ENCODE measurements around the gene SERPINF2.
A peak's percentile ranks its signal among the peaks of the same experiment; 100 is the strongest.
"Not testable (repeated sequence)": the region's sequence is repeated elsewhere in the genome, so short reads cannot be mapped to it uniquely, and the experiment has no call there.

SERPINF2 gene

DNA sequence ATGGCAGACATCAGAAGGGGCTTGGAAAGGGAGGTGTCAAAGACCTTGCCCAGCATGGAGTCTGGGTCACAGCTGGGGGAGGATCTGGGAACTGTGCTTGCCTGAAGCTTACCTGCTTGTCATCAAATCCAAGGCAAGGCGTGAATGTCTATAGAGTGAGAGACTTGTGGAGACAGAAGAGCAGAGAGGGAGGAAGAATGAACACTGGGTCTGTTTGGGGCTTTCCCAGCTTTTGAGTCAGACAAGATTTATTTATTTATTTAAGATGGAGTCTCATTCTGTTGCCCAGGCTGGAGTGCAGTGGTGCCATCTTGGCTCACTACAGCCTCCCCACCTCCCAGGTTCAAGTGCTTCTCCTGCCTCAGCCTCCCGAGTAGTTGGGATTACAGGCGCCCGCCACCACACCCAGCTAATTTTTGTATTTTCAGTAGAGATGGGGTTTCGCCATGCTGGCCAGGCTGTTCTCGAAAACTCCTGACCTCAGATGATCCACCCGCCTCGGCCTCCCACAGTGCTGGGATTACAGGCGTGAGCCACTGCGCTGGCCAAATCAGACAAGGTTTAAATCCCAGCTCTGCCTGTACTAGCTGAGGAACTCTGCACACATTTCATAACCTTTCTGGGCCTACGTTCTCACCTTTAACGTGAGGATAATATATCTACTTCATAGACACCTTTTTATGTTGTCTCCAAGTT, 30.5 kb downstream of the SERPINF2 start:
- H3K4me3 ChIP-seq (ENCODE audit: low read depth, low read length); H3K9me3 ChIP-seq (ENCODE audit: control insufficient read depth, insufficient read depth, low read depth, low read length); H3K27ac ChIP-seq (ENCODE audit: extremely low read depth, low read depth, low read length); H3K4me1 ChIP-seq (ENCODE audit: control insufficient read depth, insufficient read depth, low read length): not testable (repeated sequence)
- TF ChIP-seq ZNF677 (tag by site-specific recombination; IDR thresholded peaks at IDR 0.05) = peak; percentile 93
- 0 out of 2 replicates have a peak, but pooled peaks have one; percentile 19 for TF ChIP-seq ZNF341 (tag by site-specific recombination; IDR thresholded peaks at IDR 0.05; ENCODE audit: low read depth)
- H3K36me3 ChIP-seq (ENCODE audit: control insufficient read depth in 2 of 2, insufficient read depth in 1 of 2, low read length in 2 of 2) = peaks cover 3 to 71% of the 10 kb centered on the region in 2 experiments; a peak in 2 of 3 replicates
- ChIA-PET POLR2A (interaction anchor here (0.6 to 2.0 kb wide), 6 partner anchors 11 to 81 kb away, joined by 3 to 12 read pairs (median 4); partner anchors contain the start of gene SERPINF1), CTCF (interaction anchor here (0.9 to 1.5 kb wide), 2 partner anchors 11 to 53 kb away, joined by 3 to 9 read pairs; no protein-coding TSS in a partner anchor)

DNA sequence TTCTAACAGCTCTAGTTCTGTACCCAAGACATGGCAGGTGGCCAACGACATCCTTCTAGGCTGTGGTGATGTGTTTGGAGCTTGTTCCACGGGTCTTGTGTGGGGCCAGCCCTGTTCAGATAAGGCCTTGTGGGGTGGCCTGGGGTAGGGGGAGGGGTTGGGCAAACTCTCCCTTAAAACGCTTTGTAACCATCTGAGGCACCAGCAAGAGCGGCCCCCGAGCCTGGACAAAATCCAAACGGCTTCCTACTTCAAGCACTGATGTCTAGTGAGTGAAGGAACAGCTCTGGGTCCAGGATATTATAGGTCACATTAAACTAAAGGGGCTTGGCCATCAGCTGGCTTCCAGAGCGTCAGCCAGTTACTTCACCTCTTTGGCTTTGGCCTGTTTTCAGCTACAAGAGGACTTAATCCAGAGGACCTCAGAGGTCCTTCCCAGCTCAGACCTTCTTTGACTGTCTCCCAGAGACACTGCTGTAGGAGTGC, 31.1 kb downstream of the SERPINF2 start:
- H3K36me3 ChIP-seq (ENCODE audit: control insufficient read depth in 2 of 2, insufficient read depth in 1 of 2, low read length in 2 of 2) = peaks cover 4 to 77% of the 10 kb centered on the region in 2 experiments; a peak in 2 of 3 replicates
- H3K4me3 ChIP-seq (ENCODE audit: low read depth, low read length) = no peak overlapping the region
- H3K4me1 ChIP-seq (ENCODE audit: control insufficient read depth, insufficient read depth, low read length) = peaks cover 6% of the 10 kb centered on the region
- no peaks in the 10 kb centered on the region for H3K9me3 ChIP-seq (ENCODE audit: control insufficient read depth, insufficient read depth, low read depth, low read length)
- TF ChIP-seq, protein P1, sequence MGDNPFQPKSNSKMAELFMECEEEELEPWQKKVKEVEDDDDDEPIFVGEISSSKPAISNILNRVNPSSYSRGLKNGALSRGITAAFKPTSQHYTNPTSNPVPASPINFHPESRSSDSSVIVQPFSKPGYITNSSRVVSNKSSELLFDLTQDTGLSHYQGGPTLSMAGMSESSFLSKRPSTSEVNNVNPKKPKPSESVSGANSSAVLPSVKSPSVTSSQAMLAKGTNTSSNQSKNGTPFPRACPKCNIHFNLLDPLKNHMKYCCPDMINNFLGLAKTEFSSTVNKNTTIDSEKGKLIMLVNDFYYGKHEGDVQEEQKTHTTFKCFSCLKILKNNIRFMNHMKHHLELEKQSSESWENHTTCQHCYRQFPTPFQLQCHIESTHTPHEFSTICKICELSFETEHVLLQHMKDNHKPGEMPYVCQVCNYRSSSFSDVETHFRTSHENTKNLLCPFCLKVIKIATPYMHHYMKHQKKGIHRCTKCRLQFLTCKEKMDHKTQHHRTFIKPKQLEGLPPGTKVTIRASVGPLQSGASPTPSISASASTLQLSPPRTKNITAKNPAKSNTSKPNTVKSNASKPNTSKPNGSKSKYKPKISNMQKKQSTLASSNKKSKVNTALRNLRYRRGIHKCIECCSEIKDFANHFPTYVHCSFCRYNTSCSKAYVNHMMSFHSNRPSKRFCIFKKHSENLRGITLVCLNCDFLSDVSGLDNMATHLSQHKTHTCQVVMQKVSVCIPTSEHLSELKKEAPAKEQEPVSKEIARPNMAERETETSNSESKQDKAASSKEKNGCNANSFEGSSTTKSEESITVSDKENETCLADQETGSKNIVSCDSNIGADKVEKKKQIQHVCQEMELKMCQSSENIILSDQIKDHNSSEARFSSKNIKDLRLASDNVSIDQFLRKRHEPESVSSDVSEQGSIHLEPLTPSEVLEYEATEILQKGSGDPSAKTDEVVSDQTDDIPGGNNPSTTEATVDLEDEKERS (tag by site-specific recombination; IDR thresholded peaks at IDR 0.05) = no peak
- TF ChIP-seq ZNF585B (tag by site-specific recombination; IDR thresholded peaks at IDR 0.05) (no peak), HOXD13 (CRISPR knock-in tag; IDR thresholded peaks at IDR 0.05; ENCODE audit: borderline replicate concordance) (no peak), ZNF521 (tag by site-specific recombination; IDR thresholded peaks at IDR 0.05) (no peak), HOXC10 (CRISPR knock-in tag; IDR thresholded peaks at IDR 0.05) (no peak), KLF1 (tag by site-specific recombination; IDR thresholded peaks at IDR 0.05) (no peak), ZNF626 (tag by site-specific recombination; IDR thresholded peaks at IDR 0.05) (no peak), ZBTB8A (tag by site-specific recombination; IDR thresholded peaks at IDR 0.05) (no peak), SCRT2 (tag by site-specific recombination; IDR thresholded peaks at IDR 0.05) (no peak), ZNF394 (tag by site-specific recombination; IDR thresholded peaks at IDR 0.05; ENCODE audit: borderline replicate concordance) (no peak), KLF10 (tag by site-specific recombination; IDR thresholded peaks at IDR 0.05) (no peak), ZNF175 (tag by site-specific recombination; IDR thresholded peaks at IDR 0.05) (no peak)
- TF ChIP-seq, protein P2, sequence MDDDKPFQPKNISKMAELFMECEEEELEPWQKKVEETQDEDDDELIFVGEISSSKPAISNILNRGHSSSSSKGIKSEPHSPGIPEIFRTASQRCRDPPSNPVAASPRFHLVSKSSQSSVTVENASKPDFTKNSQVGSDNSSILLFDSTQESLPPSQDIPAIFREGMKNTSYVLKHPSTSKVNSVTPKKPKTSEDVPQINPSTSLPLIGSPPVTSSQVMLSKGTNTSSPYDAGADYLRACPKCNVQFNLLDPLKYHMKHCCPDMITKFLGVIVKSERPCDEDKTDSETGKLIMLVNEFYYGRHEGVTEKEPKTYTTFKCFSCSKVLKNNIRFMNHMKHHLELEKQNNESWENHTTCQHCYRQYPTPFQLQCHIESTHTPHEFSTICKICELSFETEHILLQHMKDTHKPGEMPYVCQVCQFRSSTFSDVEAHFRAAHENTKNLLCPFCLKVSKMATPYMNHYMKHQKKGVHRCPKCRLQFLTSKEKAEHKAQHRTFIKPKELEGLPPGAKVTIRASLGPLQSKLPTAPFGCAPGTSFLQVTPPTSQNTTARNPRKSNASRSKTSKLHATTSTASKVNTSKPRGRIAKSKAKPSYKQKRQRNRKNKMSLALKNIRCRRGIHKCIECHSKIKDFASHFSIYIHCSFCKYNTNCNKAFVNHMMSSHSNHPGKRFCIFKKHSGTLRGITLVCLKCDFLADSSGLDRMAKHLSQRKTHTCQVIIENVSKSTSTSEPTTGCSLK (tag by site-specific recombination; IDR thresholded peaks at IDR 0.05) = no peak
- TF ChIP-seq, protein P3, sequence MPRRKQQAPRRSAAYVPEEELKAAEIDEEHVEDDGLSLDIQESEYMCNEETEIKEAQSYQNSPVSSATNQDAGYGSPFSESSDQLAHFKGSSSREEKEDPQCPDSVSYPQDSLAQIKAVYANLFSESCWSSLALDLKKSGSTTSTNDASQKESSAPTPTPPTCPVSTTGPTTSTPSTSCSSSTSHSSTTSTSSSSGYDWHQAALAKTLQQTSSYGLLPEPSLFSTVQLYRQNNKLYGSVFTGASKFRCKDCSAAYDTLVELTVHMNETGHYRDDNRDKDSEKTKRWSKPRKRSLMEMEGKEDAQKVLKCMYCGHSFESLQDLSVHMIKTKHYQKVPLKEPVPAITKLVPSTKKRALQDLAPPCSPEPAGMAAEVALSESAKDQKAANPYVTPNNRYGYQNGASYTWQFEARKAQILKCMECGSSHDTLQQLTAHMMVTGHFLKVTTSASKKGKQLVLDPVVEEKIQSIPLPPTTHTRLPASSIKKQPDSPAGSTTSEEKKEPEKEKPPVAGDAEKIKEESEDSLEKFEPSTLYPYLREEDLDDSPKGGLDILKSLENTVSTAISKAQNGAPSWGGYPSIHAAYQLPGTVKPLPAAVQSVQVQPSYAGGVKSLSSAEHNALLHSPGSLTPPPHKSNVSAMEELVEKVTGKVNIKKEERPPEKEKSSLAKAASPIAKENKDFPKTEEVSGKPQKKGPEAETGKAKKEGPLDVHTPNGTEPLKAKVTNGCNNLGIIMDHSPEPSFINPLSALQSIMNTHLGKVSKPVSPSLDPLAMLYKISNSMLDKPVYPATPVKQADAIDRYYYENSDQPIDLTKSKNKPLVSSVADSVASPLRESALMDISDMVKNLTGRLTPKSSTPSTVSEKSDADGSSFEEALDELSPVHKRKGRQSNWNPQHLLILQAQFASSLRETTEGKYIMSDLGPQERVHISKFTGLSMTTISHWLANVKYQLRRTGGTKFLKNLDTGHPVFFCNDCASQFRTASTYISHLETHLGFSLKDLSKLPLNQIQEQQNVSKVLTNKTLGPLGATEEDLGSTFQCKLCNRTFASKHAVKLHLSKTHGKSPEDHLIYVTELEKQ (tag by site-specific recombination; IDR thresholded peaks at IDR 0.05; ENCODE audit: borderline replicate concordance) = no peak
- TF ChIP-seq, protein P4, sequence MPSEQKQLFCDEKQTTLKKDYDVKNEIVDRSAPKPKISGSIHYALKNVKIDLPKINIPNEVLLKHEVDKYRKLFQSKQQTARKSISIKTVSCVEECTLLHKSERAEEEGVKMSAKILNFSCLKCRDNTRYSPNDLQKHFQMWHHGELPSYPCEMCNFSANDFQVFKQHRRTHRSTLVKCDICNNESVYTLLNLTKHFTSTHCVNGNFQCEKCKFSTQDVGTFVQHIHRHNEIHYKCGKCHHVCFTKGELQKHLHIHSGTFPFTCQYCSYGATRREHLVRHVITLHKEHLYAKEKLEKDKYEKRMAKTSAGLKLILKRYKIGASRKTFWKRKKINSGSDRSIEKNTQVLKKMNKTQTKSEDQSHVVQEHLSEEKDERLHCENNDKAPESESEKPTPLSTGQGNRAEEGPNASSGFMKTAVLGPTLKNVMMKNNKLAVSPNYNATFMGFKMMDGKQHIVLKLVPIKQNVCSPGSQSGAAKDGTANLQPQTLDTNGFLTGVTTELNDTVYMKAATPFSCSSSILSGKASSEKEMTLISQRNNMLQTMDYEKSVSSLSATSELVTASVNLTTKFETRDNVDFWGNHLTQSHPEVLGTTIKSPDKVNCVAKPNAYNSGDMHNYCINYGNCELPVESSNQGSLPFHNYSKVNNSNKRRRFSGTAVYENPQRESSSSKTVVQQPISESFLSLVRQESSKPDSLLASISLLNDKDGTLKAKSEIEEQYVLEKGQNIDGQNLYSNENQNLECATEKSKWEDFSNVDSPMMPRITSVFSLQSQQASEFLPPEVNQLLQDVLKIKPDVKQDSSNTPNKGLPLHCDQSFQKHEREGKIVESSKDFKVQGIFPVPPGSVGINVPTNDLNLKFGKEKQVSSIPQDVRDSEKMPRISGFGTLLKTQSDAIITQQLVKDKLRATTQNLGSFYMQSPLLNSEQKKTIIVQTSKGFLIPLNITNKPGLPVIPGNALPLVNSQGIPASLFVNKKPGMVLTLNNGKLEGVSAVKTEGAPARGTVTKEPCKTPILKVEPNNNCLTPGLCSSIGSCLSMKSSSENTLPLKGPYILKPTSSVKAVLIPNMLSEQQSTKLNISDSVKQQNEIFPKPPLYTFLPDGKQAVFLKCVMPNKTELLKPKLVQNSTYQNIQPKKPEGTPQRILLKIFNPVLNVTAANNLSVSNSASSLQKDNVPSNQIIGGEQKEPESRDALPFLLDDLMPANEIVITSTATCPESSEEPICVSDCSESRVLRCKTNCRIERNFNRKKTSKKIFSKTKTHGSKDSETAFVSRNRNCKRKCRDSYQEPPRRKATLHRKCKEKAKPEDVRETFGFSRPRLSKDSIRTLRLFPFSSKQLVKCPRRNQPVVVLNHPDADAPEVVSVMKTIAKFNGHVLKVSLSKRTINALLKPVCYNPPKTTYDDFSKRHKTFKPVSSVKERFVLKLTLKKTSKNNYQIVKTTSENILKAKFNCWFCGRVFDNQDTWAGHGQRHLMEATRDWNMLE (tag by site-specific recombination; conservative IDR thresholded peaks at IDR 0.05; ENCODE audit: low read depth) = no peak
- POLR2A ChIA-PET = interaction anchor here (0.9 to 2.0 kb wide), 4 partner anchors 10 to 57 kb away, joined by 3 to 12 read pairs (median 4); partner anchors contain the start of gene SERPINF1
- CTCF ChIA-PET = interaction anchor here (0.9 to 1.5 kb wide), 2 partner anchors 10 to 54 kb away, joined by 3 to 9 read pairs; no protein-coding TSS in a partner anchor
- H3K27ac ChIP-seq (ENCODE audit: extremely low read depth, low read depth, low read length) = no peak overlapping the region
